Astrocyte (in vitro differentiated cells and primary cell): Measurements from ENCODE around the gene SLC12A8.

Experiments
- CTCF ChIP-seq: IDR thresholded peaks from 2 replicates; pipeline ENCODE4 v1.5.1; 2011; ENCODE audit warnings: low read depth, mild to moderate bottlenecking, inconsistent platforms, low read length, moderate library complexity; ENCODE audit not compliant: insufficient read depth
- EZH2 ChIP-seq: IDR thresholded peaks from 2 replicates; pipeline ENCODE4 v1.6.1; 2012; ENCODE audit warnings: mild to moderate bottlenecking, low read length, inconsistent platforms; ENCODE audit not compliant: insufficient read depth

- TF ChIP-seq CTCF (no peak), EZH2 (no peak)
Measured at GRCh38 chr3:125062904-125063618, 149.5 kb downstream of the SLC12A8 start.
